Activated CD4-positive, alpha-beta memory T cell treated with anti-CD3 and anti-CD28 coated beads, Interleukin-2, amount 10 ng/mL, durations not matched to agents 7 days and 5 days (primary cell): Measurements from ENCODE around the gene ERVK3-1. TPM values are rescaled to one million over a fixed set of nuclear protein-coding genes. Genes with fewer than 3 reads are reported as not detected.

Experiments
- CTCF ChIA-PET: fragments of 350-600 bp; sonication (Branson Sonifier 250); formaldehyde crosslinking; loops from one replicate; lab custom pipeline; 2021; ENCODE audit warnings: antibody characterized with exemption, inconsistent platforms; lab: Charles Lee
- POLR2A ChIA-PET: fragments of 350-600 bp; sonication (Branson Sonifier 250); formaldehyde crosslinking; loops from one replicate; lab custom pipeline; 2021; ENCODE audit warnings: antibody characterized with exemption; lab: Charles Lee
- DNase-seq: peaks from one replicate; pipeline ENCODE4 v3.0.0-alpha.2; 2020
- H3K27ac Mint-ChIP-seq: one replicate; pipeline ENCODE4 v1.8.0; 2021; ENCODE audit warnings: mild to moderate bottlenecking, mixed read lengths
- H3K27me3 Mint-ChIP-seq: one replicate; pipeline ENCODE4 v1.8.0; 2021; ENCODE audit warnings: mixed read lengths
- H3K36me3 Mint-ChIP-seq: one replicate; pipeline ENCODE4 v1.8.0; 2021; ENCODE audit warnings: low read depth, mixed read lengths
- H3K4me1 Mint-ChIP-seq: one replicate; pipeline ENCODE4 v1.8.0; 2021; ENCODE audit warnings: mixed read lengths
- H3K4me3 Mint-ChIP-seq: one replicate; pipeline ENCODE4 v1.8.0; 2021; ENCODE audit warnings: mild to moderate bottlenecking, mixed read lengths
- H3K9me3 Mint-ChIP-seq: one replicate; pipeline ENCODE4 v1.8.0; 2021; ENCODE audit warnings: mixed read lengths
- total RNA-seq, 2 experiments: library from RNA; stranded (reverse); gene quantifications; one replicate each; pipeline ENCODE4 v1.2.3, GENCODE V29; 2021

Gene ERVK3-1
- total RNA-seq, 2 experiments from 2014 or later = 53.8 to 60.1 TPM

GRCh38 chr19:58350871-58351557 is 45.8 kb downstream of the ERVK3-1 start:
- peaks cover 31% of the 10 kb centered on the region for H3K4me1 Mint-ChIP-seq
- H3K36me3 Mint-ChIP-seq = peaks cover 22% of the 10 kb centered on the region
- no peaks in the 10 kb centered on the region for H3K9me3 Mint-ChIP-seq
- CTCF ChIA-PET = no interaction called here
- H3K27me3 Mint-ChIP-seq = peaks cover 5% of the 10 kb centered on the region
- no peak overlapping the region for H3K4me3 Mint-ChIP-seq
- no peak overlapping the region for H3K27ac Mint-ChIP-seq
- no peak for DNase-seq
- POLR2A ChIA-PET = no interaction called here

GRCh38 chr19:58351558-58351878 is 46.3 kb downstream of the ERVK3-1 start:
- H3K36me3 Mint-ChIP-seq = peaks cover 21% of the 10 kb centered on the region
- H3K9me3 Mint-ChIP-seq = no peaks in the 10 kb centered on the region
- POLR2A ChIA-PET = interaction anchor here (0.8 kb wide), 1 partner anchor 10 kb away, joined by 3 read pairs; no protein-coding TSS in a partner anchor

GRCh38 chr19:58351990-58352755 is 47.0 kb downstream of the ERVK3-1 start:
- ChIA-PET CTCF (no interaction called here), POLR2A (interaction anchor here (0.8 kb wide), 1 partner anchor 10 kb away, joined by 3 read pairs; no protein-coding TSS in a partner anchor)
- Mint-ChIP-seq H3K4me1 (peaks cover 35% of the 10 kb centered on the region), H3K4me3 (no peak overlapping the region), H3K9me3 (no peaks in the 10 kb centered on the region), H3K36me3 (peaks cover 21% of the 10 kb centered on the region), H3K27ac (no peak overlapping the region), H3K27me3 (peaks cover 4% of the 10 kb centered on the region)
- DNase-seq = no peak

More at GRCh38 chr19:58351558-58351878, 46.3 kb downstream of the ERVK3-1 start:
- Mint-ChIP-seq H3K4me1 (peaks cover 34% of the 10 kb centered on the region), H3K27me3 (peaks cover 4% of the 10 kb centered on the region), H3K4me3 (no peak overlapping the region), H3K27ac (no peak overlapping the region)
- CTCF ChIA-PET = no interaction called here
- DNase-seq = no peak

- H3K9me3 Mint-ChIP-seq = no peaks in the 10 kb centered on the region
- H3K27me3 Mint-ChIP-seq = peaks cover 4% of the 10 kb centered on the region
- H3K27ac Mint-ChIP-seq = no peak within 1 kb of the TSS
- no peak within 1 kb of the TSS for H3K4me3 Mint-ChIP-seq
- ChIA-PET POLR2A (no interaction called here), CTCF (no interaction called here)
- H3K36me3 Mint-ChIP-seq = peaks cover 19% of the 10 kb centered on the region
- DNase-seq = no peak
- peaks cover 31% of the 10 kb centered on the region for H3K4me1 Mint-ChIP-seq
Observed at GRCh38 chr19:58352760-58353671, 47.8 kb downstream of the ERVK3-1 start, which contains the start of gene A1BG. A1BG (minus strand) TSS chr19:58353492; CDS start chr19:58353437, 55 bp downstream.

GRCh38 chr19:58353717-58354477 is 48.7 kb downstream of the ERVK3-1 start:
- ChIA-PET CTCF (no interaction called here), POLR2A (interaction anchor here (1.2 kb wide), 1 partner anchor 10 kb away, joined by 3 read pairs; no protein-coding TSS in a partner anchor)
- Mint-ChIP-seq H3K4me3 (no peak overlapping the region), H3K9me3 (no peaks in the 10 kb centered on the region), H3K27ac (no peak overlapping the region), H3K36me3 (peaks cover 16% of the 10 kb centered on the region), H3K27me3 (peaks cover 4% of the 10 kb centered on the region), H3K4me1 (peaks cover 23% of the 10 kb centered on the region)
- DNase-seq = no peak

GRCh38 chr19:58354478-58355030 is 49.4 kb downstream of the ERVK3-1 start:
- no peak for DNase-seq
- ChIA-PET CTCF (no interaction called here), POLR2A (interaction anchor here (0.7 to 1.2 kb wide), 2 partner anchors 9 to 166 kb away, joined by 3 read pairs; no protein-coding TSS in a partner anchor)
- Mint-ChIP-seq H3K4me3 (no peak overlapping the region), H3K4me1 (peaks cover 18% of the 10 kb centered on the region), H3K27ac (no peak overlapping the region), H3K27me3 (peaks cover 4% of the 10 kb centered on the region), H3K36me3 (peaks cover 12% of the 10 kb centered on the region), H3K9me3 (no peaks in the 10 kb centered on the region)

- DNase-seq = no peak
- CTCF ChIA-PET = no interaction called here
- Mint-ChIP-seq H3K27me3 (peaks cover 4% of the 10 kb centered on the region), H3K9me3 (no peaks in the 10 kb centered on the region), H3K36me3 (peaks cover 9% of the 10 kb centered on the region), H3K4me1 (peaks cover 16% of the 10 kb centered on the region), H3K4me3 (no peak overlapping the region), H3K27ac (no peak overlapping the region)
- POLR2A ChIA-PET = interaction anchor here (1.2 to 2.8 kb wide), 3 partner anchors 8 to 164 kb away, joined by 3 to 16 read pairs (median 4); partner anchors contain the start of gene ZBTB45
Observed at GRCh38 chr19:58355215-58355796, 50.1 kb downstream of the ERVK3-1 start.

- CTCF ChIA-PET = interaction anchor here (0.7 kb wide), 1 partner anchor 173 kb away, joined by 3 read pairs; no protein-coding TSS in a partner anchor
- H3K4me3 Mint-ChIP-seq = peak overlapping the region; percentile 24
- DNase-seq = peak; percentile 46
Observed at GRCh38 chr19:58355908-58356765, 51.0 kb downstream of the ERVK3-1 start.

GRCh38 chr19:58356766-58357480 is 51.7 kb downstream of the ERVK3-1 start:
- ChIA-PET POLR2A (interaction anchor here (0.9 to 2.8 kb wide), 5 partner anchors 10 to 173 kb away, joined by 3 to 16 read pairs (median 4); partner anchors contain the start of genes ZBTB45 and ZNF274), CTCF (interaction anchor here (0.7 kb wide), 1 partner anchor 173 kb away, joined by 3 read pairs; no protein-coding TSS in a partner anchor)
- H3K9me3 Mint-ChIP-seq = no peaks in the 10 kb centered on the region
- peaks cover 4% of the 10 kb centered on the region for H3K27me3 Mint-ChIP-seq
- H3K4me1 Mint-ChIP-seq = peaks cover 17% of the 10 kb centered on the region
- peak overlapping the region; percentile 24 for H3K4me3 Mint-ChIP-seq
- no peak for DNase-seq
- H3K27ac Mint-ChIP-seq = no peak overlapping the region
- peaks cover 2% of the 10 kb centered on the region for H3K36me3 Mint-ChIP-seq

More at GRCh38 chr19:58355908-58356765, 51.0 kb downstream of the ERVK3-1 start:
- POLR2A ChIA-PET = interaction anchor here (0.8 to 2.8 kb wide), 6 partner anchors 9 to 173 kb away, joined by 3 to 16 read pairs (median 4); partner anchors contain the start of genes ZBTB45 and ZNF274
- Mint-ChIP-seq H3K4me1 (peaks cover 16% of the 10 kb centered on the region), H3K27me3 (peaks cover 4% of the 10 kb centered on the region), H3K27ac (no peak overlapping the region), H3K36me3 (peaks cover 3% of the 10 kb centered on the region), H3K9me3 (no peaks in the 10 kb centered on the region)

GRCh38 chr19:58357481-58358145 is 52.4 kb downstream of the ERVK3-1 start:
- no peak overlapping the region for H3K4me3 Mint-ChIP-seq

More at GRCh38 chr19:58357481-58358145, 52.4 kb downstream of the ERVK3-1 start:
- DNase-seq = no peak
- CTCF ChIA-PET = no interaction called here
- no peak overlapping the region for H3K27ac Mint-ChIP-seq
- peaks cover 20% of the 10 kb centered on the region for H3K4me1 Mint-ChIP-seq
- H3K36me3 Mint-ChIP-seq = peaks cover 3% of the 10 kb centered on the region
- H3K9me3 Mint-ChIP-seq = no peaks in the 10 kb centered on the region
- H3K27me3 Mint-ChIP-seq = peaks cover 4% of the 10 kb centered on the region
- POLR2A ChIA-PET = interaction anchor here (0.9 to 2.8 kb wide), 4 partner anchors 11 to 174 kb away, joined by 3 to 16 read pairs (median 4); partner anchors contain the start of gene ZNF274
